ENCODE data around the gene NUDT1. TPM values are rescaled to one million over a fixed set of nuclear protein-coding genes. Genes with fewer than 3 reads are reported as not detected.

Gene NUDT1
- total RNA-seq, 1 experiment from 2014 or later: 64.7 TPM

DNA sequence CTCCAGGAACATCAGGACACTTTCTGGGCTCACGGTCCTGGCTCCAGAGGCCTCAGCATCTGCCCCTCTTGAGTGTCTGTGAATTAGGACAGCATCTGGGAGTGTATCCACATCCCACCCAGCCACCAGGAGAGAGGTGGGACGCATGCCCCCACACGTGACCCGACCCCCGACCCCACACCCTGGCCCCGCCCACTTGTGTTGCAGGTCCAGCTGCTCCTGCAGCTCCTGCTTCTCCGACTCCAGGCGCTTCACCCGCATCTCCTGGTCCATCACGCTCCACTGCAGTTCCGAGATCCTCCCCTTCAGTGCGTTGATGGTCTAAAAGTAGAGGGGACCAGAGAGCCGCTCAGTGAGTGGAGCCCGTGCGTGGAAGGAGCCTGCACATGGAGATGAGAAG, 22.9 kb upstream of the NUDT1 start:
- in situ Hi-C loops (cut with HindIII; ENCODE audit: low pct_unique_long_range_greater_than_20kb, low sequenced_read_pairs): no loop called here

GRCh38 chr7:2219606-2220005, 22.4 kb upstream of the NUDT1 start:
- in situ Hi-C loops (cut with HindIII; ENCODE audit: low pct_unique_long_range_greater_than_20kb, low sequenced_read_pairs): no loop called here
- DNase-seq (ENCODE audit: low read depth): no peak

More for the DNA sequence above, 22.9 kb upstream of the NUDT1 start:
- DNase-seq (ENCODE audit: low read depth): no peak

GRCh38 chr7:2220030-2220429, 22.0 kb upstream of the NUDT1 start:
- no peak for DNase-seq (ENCODE audit: low read depth)
- in situ Hi-C loops (cut with HindIII; ENCODE audit: low pct_unique_long_range_greater_than_20kb, low sequenced_read_pairs): no loop called here

DNA sequence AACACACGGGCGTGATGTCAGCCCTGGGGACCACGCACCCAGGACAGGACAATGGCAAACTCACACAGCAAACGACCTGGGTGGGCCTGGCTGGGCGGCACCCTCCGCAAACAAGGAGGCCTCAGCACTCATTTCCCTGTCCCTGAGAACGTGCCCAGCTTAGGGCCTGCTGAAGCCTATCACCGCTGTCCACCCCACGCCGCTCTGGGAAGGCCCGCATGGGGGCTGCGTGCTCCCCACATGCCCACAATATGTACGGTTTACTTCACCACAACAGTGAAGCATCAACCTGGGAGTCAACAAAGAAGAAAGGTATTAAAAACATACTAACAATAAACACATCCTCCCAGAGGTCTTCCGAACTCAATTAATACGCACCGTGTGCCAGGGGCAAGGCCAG, 21.5 kb upstream of the NUDT1 start:
- no peak for DNase-seq (ENCODE audit: low read depth)
- in situ Hi-C loops (cut with HindIII; ENCODE audit: low pct_unique_long_range_greater_than_20kb, low sequenced_read_pairs): no loop called here

GRCh38 chr7:2220954-2221353, 21.1 kb upstream of the NUDT1 start:
- DNase-seq (ENCODE audit: low read depth): no peak
- in situ Hi-C loops (cut with HindIII; ENCODE audit: low pct_unique_long_range_greater_than_20kb, low sequenced_read_pairs): no loop called here

GRCh38 chr7:2222516-2222915, 19.5 kb upstream of the NUDT1 start:
- in situ Hi-C loops (cut with HindIII; ENCODE audit: low pct_unique_long_range_greater_than_20kb, low sequenced_read_pairs): no loop called here
- DNase-seq (ENCODE audit: low read depth): no peak

GRCh38 chr7:2223321-2223720, 18.7 kb upstream of the NUDT1 start:
- no peak for DNase-seq (ENCODE audit: low read depth)
- in situ Hi-C loops (cut with HindIII; ENCODE audit: low pct_unique_long_range_greater_than_20kb, low sequenced_read_pairs): no loop called here

- in situ Hi-C loops (cut with HindIII; ENCODE audit: low pct_unique_long_range_greater_than_20kb, low sequenced_read_pairs): no loop called here
- DNase-seq (ENCODE audit: low read depth): no peak
Measured at GRCh38 chr7:2224491-2224928, 17.5 kb upstream of the NUDT1 start.

DNA sequence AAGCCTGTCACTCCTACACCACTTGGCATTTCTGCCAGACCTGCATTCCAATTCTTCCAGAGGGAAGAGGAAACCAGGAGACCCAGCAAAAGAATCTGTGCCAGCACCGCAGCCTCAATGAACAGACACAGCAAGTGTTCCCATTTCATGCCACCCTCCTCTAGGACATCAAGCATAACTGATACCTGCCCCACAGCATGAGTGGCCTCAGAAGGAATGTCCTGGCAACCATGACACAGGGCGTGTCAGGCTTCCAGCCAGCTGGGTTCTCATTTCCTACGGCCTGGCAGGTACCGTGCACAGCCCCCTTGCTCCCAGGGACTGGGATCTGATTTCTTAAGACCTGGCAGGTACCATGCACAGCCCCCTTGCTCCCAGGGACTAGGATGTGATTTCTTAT, 17.1 kb upstream of the NUDT1 start:
- peak; percentile 30 for DNase-seq (ENCODE audit: low read depth)
- in situ Hi-C loops (cut with HindIII; ENCODE audit: low pct_unique_long_range_greater_than_20kb, low sequenced_read_pairs): no loop called here

GRCh38 chr7:2225336-2225735, 16.7 kb upstream of the NUDT1 start:
- in situ Hi-C loops (cut with HindIII; ENCODE audit: low pct_unique_long_range_greater_than_20kb, low sequenced_read_pairs): no loop called here
- DNase-seq (ENCODE audit: low read depth): peak; percentile 25

DNA sequence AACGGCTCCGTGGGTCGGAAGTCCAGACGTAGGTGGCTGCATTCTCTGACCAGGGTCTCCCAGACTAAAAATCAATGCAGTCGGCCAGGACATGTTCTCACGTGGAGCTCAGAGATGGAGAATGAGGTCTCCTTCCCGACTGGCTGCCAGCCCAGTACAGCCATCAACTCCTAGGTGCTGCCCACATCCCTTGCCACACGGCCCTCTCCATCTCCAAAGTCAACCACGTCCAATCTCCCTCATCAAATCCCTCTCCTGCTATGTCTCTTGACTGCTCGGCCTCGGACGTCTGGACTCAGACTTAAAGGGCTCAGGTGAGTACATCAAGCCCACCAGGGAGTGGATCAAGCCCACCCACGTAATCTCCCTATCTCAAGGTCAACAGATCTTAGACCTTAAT, 16.2 kb upstream of the NUDT1 start:
- in situ Hi-C loops (cut with HindIII; ENCODE audit: low pct_unique_long_range_greater_than_20kb, low sequenced_read_pairs): no loop called here
- no peak for DNase-seq (ENCODE audit: low read depth)

DNA sequence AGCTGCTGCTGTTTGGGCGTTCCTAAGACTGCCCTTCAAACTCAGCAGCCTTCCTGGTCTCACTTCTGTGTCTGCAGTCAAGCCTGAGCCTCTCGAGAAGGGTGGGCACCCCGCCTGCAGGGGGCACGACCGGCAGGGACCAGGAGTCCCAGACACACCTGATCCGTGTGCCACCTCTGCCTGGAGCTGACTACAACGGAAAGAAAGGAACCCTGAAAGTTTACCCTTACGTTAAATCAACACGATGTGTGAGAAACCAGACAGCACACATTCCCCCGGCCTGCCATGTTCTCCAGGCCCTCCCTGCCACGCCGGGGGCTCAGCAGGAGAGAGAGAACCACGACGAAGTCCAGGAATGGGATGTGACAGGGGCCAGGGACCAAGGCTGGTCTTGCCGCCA, 14.3 kb upstream of the NUDT1 start:
- in situ Hi-C loops (cut with HindIII; ENCODE audit: low pct_unique_long_range_greater_than_20kb, low sequenced_read_pairs): no loop called here
- DNase-seq (ENCODE audit: low read depth): no peak

- in situ Hi-C loops (cut with HindIII; ENCODE audit: low pct_unique_long_range_greater_than_20kb, low sequenced_read_pairs): no loop called here
- no peak for DNase-seq (ENCODE audit: low read depth)
Measured at GRCh38 chr7:2228921-2229320, 13.1 kb upstream of the NUDT1 start.

DNA sequence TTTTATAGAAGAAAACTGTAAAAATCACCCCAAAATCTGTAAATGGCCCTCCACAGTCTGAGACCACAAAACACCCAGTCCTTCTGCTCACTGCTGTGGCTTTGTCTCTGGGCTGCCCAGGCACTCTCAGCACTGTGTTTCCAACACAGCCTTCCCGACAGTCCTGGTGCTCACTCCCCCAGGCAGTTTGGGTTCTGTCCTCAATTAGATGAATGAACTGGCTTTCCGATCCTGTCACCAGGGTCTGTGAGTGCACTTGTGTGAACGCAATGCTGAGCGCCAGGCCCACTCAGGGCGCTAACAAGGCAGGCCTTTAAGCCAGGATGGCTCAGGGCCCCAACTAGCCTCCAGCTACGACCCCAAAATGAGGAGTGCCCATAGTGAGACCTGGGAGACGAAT, 12.6 kb upstream of the NUDT1 start:
- no peak for DNase-seq (ENCODE audit: low read depth)
- in situ Hi-C loops (cut with HindIII; ENCODE audit: low pct_unique_long_range_greater_than_20kb, low sequenced_read_pairs): no loop called here

DNA sequence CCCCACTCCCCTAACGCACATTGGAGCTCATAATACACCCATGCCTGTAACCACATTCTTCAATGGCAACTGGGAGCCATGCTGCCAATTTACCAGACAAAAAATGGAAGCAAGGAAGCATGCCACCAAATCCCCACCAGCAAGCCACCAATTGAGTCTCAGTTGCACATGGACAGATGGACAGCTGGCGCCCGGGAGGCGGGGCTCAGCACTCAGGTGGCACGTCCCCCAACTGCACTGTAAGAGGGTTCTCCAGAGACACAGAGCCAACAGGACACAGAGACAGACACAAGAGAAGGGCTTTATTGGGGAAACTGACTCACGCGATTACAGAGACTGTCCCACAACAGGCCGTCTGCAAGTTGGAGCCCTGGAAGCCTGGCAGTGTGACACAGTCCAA, 11.8 kb upstream of the NUDT1 start:
- DNase-seq (ENCODE audit: low read depth): no peak
- in situ Hi-C loops (cut with HindIII; ENCODE audit: low pct_unique_long_range_greater_than_20kb, low sequenced_read_pairs): no loop called here

GRCh38 chr7:2230882-2231281, 11.1 kb upstream of the NUDT1 start:
- in situ Hi-C loops (cut with HindIII; ENCODE audit: low pct_unique_long_range_greater_than_20kb, low sequenced_read_pairs): no loop called here
- DNase-seq (ENCODE audit: low read depth): no peak

DNA sequence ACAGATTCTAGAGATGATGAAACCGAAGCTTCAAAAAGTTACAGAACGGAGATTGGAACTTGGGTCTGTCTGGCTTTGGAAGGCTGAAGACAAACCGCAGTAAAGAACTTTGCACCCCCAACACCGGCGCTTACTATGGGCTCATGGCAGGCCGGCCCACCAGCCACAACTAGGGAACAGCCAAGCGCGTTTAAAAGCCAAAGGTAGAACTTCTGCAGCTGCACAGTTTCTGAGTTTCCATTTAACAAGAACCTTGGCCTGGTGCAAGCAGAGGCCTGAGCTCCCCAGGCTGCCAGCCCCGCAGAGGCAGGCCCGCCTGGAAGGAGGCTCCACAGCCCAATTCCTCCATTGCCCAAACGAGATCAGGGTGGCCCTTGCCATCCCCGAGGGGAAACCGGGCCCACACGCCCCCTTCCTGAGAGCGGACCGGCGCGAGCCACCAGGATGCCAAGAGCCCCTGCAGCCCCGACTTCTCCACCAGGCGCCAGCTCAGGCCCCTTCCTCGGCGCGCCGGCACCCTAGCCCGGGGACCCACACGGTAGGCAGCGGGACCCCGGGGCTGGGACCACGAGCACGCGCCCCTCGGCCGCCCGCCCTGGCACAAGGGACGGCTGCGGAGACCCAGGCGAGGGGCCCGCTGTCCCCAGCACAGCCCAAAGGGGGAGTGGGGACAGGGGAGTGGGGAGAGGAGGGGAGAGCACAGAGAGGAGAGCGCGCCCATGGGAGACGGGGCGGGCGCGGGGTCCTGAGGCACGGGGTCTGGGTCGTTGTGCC, 9.8 kb upstream of the NUDT1 start:
- no peak for DNase-seq (ENCODE audit: low read depth)
- in situ Hi-C loops (cut with HindIII; ENCODE audit: low pct_unique_long_range_greater_than_20kb, low sequenced_read_pairs): no loop called here

DNA sequence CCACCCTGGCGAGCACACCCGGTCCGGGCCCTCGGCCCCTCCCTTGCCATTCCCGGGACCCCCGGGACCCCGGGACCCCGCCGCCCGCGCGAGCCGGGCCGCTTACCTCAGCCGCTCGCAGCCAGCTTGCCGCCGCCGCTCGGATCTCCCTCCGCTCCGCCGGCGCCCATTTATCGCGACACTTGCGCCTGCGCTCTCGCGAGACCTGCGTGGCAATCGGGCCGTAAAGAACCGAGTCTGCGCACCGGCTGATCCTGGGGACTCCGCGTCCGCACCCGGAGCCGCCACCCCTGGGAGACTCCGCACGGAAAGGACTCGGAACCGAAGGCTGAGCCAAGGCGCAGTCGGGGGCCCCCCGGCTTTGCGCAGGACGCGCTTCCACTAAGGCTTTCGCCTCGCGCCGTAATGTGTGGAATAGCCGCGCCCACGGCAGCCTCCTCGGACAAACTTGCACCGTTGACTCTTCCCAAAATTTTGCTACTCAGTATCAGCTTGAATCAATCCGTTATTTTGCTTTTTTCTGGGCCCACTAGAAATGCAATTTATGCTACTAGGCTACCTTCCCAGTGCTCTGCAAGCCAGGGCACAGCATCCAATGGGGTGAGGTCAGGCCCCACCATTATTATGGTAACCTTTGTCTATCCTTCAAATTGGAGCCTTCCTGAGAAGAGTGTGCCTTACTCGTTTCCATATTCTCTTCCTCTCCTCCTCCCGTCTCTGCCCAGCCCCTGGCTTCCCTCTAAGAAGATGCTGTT, 9.1 kb upstream of the NUDT1 start, which contains the start of gene MAD1L1:
TSS of gene MAD1L1 (minus strand) at position 180 of the 755 bp plus-strand sequence. CDS start 2,812 bp downstream, outside the sequence.
- peak; percentile 84 for DNase-seq (ENCODE audit: low read depth)
- in situ Hi-C loops (cut with HindIII; ENCODE audit: low pct_unique_long_range_greater_than_20kb, low sequenced_read_pairs): no loop called here

GRCh38 chr7:2233926-2234325, 8.1 kb upstream of the NUDT1 start:
- in situ Hi-C loops (cut with HindIII; ENCODE audit: low pct_unique_long_range_greater_than_20kb, low sequenced_read_pairs): no loop called here

More at GRCh38 chr7:2233926-2234325, 8.1 kb upstream of the NUDT1 start:
- DNase-seq (ENCODE audit: low read depth): peak; percentile 34
